Hepatic stellate cell (primary cell): ENCODE measurements around the gene KCNQ1.

Experiments used
- DNase-seq: peaks from one replicate; pipeline ENCODE4 v3.0.0; 2011; ENCODE audit warnings: low spot score

The KCNQ1 gene

DNA sequence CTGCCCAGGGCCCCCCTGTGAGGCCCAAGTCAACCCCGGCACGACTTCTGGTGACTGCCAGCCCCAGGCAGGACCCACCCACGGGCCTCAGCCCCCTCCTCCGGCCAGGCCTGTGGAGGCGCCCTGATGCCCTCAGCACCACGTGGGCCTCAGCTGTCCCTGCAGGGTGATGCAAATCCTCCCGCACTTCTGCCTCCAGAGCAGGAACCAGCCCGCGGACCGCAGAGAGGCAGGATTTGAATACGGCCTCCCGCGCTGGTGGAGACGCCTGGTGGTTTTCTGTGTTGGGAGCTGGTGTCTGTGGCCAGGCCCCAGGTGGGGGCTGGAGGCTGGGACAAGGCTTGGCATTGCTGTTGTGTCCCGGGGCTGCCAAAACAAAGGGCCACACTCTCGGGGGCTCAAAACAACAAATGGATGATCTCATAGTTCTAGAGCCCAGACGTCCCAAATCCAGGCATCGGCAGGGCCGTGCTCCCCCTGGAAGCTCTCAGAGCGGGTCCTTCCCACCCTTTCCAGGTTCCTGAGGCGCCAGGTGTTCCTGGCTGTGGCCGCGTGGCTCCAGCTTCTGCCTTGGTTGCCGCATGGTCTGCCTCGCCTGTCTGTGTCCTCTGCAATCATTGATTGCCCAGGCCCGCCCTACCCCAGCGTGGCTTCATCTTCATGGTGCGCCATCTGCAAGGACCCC, 19.9 kb upstream of the KCNQ1 start:
- DNase-seq: no peak

DNA sequence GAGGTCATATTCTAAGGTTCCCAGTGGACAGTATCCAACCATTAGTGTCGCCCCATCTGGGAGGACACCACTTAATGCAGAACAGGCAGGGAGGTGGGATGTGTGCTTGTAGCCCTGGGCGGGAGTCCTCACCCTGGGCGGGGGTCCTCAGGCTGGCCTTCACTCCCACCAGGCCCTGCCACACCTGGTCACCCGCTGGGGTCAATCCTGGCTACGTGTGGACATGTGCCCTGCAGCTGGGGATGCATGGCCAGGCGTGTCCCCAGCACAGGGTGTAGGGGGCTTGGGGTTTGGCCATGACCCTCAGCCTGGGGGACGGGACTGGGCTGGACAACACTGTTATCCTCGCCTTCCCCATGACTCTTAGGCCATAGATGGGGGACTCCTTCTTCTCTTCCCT, 19.3 kb upstream of the KCNQ1 start:
- no peak for DNase-seq

DNA sequence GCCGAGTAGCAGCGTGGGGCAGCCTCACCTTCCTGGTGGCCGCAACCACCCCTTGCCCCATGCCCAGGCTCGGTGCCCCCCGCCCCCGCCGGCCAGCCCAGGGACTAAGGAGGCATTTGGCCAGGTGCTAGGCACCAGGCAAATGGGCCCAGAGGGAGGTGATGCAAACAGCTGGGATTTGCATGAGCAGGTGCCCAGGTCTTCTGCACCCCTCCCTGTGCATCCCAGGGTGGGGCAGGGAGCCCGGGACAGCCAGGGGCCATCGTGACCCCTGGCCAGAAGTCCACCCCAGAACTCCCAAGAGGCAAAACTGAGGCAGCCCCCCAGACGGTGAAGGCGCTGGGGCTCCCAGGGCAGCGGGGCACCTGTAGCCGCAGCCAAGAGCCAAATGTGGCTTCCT, 18.6 kb upstream of the KCNQ1 start:
- DNase-seq: no peak

DNA sequence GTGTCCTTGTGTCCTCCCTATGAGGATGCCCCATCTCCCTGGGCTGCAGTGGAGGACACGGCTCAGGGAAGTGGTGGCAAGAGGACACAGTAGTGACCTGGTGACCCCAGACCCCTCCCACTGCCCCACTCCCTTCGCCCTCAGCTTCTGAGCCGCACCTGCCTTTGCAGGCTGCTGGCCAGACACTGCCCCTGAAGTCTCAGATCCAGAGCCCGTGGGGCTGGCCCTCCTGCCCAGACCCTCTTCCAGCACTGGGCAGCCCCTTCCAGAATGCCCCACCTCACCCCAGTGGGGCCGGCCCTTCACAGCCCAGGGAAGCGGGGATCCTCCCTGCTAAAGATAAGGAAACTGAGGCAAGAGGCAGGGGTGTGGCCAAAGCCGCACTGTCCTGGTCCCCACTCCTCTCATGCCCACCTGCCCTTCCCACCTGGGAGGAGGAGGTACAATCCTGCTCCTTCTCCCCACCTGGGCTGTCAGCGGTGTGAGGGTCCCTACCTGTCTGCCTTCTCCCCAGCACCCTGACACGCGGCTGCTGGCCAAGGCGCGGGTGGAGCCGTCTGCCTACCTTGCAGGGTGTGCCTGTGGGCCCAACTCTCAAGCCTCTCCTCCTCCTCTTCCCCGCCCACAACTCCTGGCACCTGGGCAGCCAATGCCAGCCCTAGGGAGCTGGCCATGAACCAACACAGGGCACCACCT, 17.8 kb upstream of the KCNQ1 start:
- DNase-seq: no peak

DNA sequence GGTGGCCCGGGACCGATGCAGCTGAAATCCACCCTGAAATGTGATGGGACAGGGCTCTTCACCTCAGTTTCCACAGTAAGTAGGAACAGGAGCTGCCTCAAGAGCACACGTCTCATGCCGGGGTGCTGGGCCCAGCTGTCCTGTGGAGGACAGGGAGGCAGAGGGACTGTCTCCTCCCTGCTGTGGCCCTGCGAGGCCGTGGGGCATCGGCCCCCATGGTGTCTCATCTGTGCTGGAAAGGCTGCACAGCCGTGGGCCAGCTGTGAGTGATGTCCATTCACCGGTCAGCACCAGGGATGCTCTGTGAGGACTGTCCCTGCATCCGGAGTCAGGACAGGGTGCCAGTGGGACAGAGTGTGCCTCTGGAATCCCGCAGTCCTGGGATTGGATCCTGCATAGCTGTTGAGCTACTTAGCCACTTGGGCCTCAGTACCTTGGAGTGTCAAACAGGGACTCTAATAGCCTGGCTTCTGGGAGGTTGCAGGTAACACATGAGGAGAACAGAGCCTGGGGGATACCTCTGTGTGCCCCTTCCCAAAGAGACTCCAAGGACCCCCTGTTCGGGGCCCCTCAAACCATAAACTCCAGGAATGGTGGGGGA, 17.0 kb upstream of the KCNQ1 start:
- DNase-seq: no peak

DNA sequence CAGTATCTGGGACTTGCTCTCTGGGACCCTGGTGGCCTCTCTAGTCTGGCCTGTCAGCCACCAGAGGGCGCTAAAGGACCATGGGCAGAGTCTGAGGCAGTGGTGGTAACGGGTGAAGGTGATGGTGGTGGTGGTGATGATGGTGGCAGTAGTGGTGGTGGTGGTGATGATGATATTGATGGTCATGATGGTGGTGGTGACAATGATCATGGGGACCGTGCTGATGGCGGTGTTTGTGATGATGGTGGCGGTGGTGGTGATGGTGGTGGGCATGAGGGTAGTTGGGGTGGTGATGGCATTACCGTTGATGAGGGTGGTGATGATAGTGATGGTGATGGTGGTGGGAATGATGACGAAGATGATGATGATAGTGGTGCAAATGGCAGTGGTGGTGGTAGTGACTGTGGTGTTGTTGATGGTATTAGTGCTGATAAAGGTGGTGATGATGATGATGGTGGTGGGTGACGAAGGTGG, 16.4 kb upstream of the KCNQ1 start:
- DNase-seq: peak; percentile 67

DNA sequence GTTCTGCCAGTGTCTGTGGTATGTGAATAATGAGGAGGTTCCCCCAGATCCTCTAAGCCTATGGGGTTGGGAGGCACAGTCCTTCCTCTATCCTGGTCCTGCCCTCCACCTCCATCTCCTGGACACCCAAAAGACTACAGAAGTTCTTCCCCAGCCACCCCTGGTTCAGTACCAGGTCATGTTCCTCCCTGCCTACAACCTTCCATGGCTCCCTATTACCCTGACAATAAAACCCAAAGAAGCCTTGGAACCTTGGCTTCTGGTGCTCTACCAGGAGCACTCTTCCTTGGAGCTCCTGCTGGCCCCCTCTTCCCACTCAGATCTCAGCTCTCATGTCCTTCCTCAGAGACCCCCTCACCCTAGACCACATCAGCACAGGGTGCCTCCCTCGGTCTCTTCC, 13.4 kb upstream of the KCNQ1 start:
- no peak for DNase-seq

DNA sequence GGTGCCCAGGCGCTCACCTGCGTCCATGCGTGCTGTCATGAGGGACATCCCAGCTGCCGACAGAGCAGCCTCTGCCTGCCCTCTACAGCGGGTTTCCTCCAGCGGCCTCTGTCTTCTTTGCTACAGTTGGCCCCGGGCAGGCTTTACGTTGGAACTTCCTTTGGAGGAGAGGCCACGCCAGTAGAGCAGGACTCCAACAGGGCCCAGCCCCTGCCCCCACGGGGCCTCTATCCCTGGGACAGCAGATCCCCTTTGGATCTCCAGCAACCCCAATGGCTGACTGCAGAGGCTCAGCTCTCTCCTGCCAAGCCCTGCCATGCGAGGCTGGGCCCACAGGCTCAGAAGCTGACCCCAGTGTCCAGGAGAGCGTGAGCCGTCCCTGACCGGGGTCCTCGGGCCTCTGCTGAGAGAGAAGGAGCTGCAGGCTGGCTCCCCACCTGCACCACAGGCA, 12.6 kb upstream of the KCNQ1 start:
- DNase-seq: no peak

DNA sequence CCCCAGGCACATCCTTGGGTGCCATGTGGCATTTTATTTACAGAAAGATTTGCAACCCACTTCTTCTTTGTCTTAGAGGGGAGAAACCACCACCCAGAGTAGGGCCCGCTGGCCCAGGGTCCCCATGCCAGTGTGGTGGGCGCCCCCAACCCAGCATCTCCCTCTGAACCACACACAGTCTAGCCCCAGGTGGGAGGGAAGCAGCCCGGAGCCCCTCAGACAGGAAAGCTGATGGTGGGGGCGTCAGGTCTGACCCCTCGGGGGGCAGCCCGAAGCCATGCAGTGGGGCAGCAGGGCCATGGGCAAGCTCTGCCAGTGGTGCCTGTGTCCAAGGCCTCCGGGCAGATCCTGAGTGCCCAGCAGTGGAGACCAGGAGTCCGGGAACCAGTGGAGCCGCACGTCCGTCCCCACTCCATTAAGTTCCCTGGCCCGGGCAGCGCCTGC, 12.2 kb upstream of the KCNQ1 start:
- DNase-seq: no peak

DNA sequence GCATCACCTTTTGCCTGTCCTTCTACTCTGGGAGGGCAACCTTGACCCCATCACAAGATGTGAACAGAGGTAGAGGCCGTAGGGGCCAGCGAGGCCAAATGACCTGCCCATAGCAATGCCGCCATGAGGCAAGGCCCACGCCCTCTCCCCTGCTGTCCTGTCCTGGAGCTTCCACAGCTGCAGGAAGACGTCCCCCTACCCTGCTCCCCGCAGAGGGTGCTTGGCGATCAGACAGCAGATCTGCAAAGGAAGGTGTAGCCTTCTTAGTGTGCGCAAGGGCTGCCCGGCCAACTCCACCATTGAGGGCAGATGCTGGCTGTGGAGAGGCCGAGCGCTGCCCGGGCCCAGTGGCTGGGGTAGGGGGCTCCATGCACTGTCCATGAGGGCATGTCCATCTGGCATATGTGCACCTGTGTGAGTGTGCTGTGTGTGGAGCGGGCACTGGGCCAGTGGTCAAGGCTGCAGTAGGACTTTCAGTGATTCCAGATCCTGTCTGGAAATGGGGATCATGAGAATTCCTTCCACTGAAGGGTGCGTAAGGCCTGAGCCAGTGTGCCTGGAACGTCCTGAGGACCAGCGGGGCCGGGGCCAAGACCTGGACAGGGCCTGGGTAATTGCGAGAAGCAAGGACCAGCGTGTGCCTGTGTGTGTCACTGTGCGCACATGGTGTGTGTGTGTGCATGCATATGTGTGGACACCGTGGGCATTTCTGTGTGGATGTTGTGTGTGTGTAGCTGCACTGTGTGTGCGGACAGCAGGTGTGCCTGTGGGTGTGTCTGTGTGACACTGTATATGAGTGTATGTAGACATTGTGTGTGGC, 11.5 kb upstream of the KCNQ1 start:
- DNase-seq: no peak

DNA sequence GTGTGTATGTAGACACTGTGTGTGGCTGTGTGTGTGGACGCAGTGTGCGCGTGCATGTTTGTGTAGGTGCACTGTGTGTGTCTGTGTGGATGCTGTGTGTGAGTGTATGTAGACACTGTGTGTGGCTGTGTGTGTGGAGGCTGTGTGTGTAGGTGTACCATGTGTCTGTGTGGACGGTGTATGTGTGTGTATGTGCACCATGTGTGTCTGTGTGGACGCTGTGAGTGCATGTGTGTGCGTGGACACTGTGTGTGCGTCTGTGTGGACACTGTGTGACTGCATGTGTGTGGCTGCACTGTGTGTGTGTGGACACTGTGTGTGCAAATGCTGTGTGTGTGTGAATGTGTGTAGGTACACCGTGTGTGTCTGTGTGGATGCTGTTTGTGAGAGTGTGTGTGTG, 10.8 kb upstream of the KCNQ1 start:
- no peak for DNase-seq

DNA sequence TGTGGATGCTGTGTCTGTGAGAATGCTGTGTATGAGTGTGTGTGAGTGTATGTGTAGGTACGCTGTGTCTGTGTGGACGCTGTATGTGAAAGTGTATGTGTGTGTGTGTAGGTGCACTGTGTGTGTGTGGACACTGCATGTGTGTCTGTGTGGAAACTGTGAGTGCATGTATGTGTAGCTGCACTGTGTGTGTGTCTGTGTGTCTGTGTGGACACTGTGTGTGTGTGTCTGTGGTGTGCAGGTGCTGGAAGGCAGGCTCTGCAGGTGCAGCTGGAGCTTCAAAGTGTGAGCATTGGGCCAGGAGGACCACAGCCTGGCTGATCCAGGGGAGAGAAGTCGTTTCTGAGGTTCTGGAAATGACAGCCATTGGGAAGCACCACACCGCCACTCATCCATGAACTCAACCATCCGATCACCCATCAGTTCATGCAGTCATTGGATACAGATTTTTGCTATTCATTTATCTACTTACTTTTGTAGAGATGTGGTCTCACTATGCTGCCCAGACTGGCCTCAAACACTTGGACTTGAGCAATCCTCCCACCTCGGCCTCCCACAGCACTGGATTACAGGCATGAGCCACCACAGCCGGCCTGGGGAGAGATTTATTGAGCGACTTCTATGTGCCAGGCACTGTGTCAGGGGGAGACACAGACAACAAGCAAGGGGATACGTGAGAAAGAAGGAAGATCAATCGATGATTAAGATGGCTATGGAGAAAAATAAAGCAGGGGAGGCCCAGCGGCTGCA, 10.1 kb upstream of the KCNQ1 start:
- no peak for DNase-seq

DNA sequence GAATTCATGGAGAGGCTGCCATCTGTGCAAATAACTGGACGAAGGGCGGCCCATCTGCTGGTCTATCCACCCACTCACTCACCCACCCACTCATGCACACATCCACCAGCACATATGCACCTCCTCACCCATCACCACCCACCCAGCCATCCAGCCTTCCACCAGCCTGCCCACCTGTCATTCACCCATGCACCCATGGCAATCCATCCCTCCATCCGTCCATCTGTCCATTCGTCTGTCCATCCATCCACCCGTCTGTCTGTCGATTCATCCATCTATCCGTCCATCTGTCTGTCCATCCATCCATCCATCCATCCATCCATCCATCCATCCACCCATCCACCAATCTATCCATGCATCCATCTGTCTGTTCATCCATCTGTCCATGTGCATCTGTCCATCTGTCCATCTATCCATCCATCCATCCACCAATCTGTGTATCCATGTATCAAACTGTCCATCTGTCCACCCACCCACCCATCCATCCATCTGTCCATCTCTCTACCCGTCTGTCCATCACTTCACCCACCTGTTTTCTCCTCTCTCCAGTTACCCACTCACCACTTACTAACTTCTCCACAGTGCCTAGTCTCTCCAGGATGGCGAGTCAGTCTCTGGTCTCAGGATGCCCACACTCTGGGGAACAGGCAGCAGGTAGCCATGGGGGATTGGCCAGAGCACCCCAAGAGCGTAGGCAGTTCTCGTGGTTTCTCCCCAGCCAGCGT, 9.4 kb upstream of the KCNQ1 start:
- DNase-seq: no peak

DNA sequence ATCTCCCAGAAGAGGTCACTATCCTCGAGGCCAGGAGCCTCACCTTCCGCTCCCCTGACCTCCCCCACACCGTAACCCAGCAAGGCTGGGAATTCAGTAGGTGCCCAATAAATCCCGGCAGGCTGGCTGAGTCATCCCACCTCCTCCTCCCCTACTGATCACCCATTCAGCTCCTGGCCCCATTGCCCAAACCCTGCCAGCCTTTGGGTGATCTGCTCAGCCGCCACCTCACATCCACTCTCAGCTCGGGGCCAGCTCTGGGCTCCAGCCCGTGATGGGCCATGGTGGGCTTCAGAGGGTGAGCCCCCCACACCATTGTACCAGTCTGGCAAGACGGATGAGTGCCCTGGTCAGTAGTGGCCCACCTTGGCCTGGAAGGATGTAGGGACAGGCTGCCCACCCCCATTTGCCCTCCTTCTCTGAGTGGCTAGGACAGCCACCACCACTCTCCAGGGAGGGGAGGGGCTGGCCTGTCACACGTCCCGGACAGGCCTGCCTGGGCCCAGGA, 8.7 kb upstream of the KCNQ1 start:
- DNase-seq: no peak

DNA sequence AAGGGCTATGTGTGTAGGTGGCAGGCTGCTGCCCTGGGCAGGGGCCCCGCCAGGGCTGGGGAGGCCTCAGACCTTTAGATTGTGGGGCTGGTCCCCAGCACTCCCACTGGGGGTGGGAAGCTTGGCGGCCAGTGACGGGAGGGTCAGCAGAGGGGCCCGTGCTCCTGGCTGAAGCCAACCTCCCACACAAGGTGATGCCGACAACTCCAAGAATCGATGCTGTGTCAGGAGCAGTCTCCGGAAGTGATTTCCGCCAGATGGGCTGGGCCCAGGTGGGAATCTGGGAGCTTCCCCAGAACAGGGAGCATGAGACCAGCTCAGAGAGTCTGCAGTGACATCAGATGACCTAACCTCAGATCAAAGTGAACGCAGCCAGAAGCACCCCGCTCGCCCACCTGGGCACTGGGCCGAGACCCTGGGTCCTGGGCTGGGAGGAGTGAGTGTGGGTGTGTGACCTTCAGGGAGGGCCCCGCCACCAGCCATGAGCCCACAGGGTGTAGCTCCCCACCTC, 8.2 kb upstream of the KCNQ1 start:
- DNase-seq: no peak

DNA sequence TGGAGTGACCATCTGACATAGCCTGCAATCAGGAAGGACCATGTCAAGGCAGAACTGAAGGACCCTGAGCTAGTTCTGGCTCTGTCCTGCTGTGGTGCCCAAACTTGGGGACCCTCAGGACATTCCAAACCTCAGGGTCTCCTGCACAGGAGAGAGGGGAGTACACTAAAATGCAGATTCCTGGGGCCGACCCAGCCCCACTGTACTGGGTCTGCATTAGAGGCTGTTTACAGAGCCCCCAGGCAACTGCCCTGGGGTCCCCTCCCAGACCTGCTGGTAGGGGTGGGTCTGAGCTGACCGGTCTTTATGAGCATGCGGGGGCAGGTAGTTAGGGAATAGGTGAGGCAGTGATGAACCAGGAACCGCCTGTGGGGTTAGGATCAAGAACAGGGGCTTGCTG, 7.3 kb upstream of the KCNQ1 start:
- no peak for DNase-seq

DNA sequence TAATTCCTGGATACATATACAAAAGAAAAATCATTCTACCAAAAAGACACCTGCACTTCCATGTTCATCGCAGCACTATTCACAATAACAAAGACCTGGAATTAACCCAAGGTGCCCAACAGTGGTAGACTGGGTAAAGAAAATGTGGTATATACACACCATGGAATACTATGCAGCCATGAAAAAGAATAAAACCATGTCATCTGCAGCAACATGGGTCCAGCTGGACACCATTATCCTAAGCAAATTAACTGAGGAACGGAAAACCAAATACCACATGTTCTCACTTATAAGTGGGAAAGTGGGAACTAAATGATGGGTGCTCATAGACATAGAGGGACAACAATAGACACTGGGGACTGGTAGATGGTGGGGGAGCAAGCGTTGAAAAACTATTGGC, 5.0 kb upstream of the KCNQ1 start:
- DNase-seq: no peak

DNA sequence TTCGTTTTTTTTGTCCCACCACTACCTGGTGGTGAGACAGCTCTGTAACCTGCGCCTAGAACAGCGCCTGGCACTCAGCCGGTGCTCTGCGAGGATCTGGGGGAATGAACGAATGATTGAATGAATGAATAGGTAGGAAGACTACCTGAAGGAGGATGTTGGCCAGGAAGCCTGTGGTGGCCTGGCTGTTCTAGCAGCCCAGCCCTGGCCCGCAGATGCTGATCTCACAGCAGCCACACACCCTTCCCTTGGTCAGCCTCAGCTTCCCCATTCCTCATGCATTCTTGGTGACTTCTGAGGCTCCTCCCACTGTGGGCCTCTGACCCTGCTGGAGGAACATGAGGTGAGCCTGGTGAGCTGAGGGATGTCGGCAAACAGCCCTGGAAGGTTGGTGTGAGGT, 4.2 kb upstream of the KCNQ1 start:
- no peak for DNase-seq

DNA sequence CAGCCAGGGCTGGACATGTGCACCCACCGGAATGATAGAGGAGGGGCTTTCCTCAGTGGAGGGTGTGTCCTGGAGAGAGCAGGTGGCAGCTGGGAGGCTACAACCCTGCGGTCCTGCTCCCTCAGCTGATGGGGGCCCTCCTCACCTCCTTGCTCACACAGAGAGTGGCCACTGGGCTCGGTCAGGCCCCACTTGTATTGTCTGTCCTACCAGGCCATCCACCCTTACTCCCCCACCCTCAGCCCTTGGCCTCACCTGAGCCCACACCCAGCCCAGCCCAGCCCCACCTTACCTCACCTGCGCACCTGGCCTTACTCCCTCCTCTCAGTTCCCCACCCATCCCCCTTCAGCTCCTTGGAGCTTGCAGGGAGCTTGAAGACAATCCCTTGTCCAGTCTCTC, 3.6 kb upstream of the KCNQ1 start:
- no peak for DNase-seq

DNA sequence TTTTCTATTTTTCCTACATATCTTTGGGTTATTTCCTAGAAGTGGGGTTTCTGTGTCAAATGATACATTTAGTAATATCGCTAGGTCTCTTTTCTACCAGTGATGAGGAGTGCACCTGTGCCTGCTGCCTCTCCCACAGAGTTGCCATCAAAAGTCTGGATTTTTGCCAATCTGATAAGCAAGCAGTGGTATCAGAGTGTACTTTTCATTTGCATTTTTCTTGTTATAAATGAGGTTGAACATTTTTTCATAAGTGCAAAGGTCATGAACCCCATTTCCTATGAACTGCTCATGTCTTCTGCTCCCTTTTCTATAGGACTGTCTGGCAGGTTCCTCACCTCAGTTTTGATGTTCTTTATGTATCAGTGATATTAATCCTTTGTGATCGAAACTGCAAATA, 2.2 kb upstream of the KCNQ1 start:
- DNase-seq: no peak

DNA sequence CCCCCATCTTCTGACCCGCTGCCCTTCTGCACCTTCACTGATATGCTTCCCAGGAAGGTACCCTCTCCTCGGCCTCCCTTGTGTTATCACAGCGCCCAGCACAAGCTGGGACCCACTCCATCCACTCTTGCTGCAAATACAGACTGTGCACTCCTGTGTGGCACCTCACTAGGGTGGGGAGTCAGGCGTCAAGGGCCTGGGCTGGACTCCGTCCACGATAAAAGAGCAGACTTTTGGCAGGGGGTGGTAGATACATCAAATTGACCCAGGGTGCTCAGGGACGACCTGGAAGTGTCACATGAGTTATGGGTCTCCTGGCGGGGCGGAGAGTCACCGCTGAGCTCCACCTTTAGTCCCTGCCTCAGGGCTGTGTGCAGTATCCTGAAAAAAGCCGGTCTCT, 1.4 kb upstream of the KCNQ1 start:
- DNase-seq: no peak
